ENCODE data around the gene ANO1. TPM values are rescaled to one million over a fixed set of nuclear protein-coding genes. Genes with fewer than 3 reads are reported as not detected.

ANO1 gene
- total RNA-seq, 4 donors from 2014 or later = 1.1 to 27.2 (median 4.2) TPM

DNA sequence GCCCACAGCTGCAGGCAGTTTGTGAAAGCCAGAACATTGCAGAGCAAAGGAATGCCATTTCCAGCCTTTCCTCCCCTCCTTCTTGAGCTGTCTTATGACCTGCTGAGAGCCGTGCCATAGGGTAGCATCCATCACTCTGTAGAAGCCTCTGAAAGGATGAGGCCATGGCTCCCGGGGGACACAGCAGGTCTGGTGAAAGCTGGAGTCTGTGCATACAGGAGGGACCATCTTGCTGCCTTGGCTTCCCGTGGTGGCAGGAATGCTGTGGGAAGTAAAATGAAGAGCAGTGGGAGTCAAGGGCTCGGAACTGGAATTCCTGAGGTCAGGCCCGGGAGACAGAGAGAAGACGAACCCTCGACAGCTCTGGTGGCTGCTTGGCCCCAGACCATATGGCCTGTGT is 30.9 kb downstream of the ANO1 start:
- Histone ChIP-seq H3K36me3 (no peaks in the 10 kb centered on the region), H3K4me3 (no peak overlapping the region), H3K4me1 (peaks cover 0 to 7% (median 0%) of the 10 kb centered on the region in 4 donors), H3K9me3 (no peaks in the 10 kb centered on the region), H3K27ac (no peak overlapping the region), H3K27me3 (no peaks in the 10 kb centered on the region)
- no peak for TF ChIP-seq POLR2A (IDR thresholded peaks at IDR 0.05)
- TF ChIP-seq, protein P1, sequence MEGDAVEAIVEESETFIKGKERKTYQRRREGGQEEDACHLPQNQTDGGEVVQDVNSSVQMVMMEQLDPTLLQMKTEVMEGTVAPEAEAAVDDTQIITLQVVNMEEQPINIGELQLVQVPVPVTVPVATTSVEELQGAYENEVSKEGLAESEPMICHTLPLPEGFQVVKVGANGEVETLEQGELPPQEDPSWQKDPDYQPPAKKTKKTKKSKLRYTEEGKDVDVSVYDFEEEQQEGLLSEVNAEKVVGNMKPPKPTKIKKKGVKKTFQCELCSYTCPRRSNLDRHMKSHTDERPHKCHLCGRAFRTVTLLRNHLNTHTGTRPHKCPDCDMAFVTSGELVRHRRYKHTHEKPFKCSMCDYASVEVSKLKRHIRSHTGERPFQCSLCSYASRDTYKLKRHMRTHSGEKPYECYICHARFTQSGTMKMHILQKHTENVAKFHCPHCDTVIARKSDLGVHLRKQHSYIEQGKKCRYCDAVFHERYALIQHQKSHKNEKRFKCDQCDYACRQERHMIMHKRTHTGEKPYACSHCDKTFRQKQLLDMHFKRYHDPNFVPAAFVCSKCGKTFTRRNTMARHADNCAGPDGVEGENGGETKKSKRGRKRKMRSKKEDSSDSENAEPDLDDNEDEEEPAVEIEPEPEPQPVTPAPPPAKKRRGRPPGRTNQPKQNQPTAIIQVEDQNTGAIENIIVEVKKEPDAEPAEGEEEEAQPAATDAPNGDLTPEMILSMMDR (IDR thresholded peaks at IDR 0.05) = no peak
- DNase-seq = no peak

DNA sequence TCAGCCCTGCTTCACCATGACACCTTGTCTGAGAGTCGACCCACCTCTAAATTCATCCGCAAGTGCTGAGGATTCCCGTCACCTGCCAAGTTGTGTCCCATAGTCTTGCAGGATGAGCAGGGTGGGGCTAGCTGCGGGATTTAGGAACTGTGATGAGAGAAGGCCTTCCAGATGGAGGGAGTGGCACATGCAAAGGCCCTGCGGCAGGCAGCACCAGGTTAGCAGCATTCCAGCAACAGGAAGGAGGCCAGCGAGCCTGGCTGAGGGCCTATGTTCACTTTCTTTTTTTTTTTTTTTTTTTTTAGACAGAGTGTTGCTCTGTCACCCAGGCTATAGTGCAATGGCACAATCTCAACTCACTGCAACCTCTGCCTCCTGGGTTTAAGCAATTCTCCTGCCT is 31.8 kb downstream of the ANO1 start:
- no peak overlapping the region for H3K27ac ChIP-seq

DNA sequence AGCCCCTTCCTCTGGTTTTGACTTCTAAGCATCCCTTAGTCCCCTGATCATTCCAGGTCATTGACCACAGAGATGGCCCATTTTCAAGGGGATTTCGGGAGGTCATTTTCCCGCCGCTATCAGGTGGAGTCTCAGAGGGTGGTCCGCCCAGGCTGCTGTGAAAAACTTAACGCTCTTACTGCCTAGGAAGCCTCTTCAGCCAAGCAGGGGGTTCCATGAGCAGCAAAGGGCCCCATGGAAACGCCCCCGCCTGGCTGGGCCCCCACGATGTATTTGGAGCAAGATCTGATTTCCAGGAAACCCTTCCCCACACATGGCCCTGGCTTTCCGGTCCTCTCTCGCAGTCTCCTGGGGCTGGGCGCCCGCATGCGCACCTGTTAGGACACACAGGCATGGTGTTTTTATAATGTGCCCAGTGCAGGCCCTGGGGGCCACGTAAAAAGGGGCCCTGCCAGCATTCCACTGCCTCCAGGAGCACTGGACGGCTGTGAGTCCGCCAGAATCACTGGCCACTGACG is 32.5 kb downstream of the ANO1 start:
- Histone ChIP-seq H3K36me3 (no peaks in the 10 kb centered on the region), H3K4me3 (no peak overlapping the region), H3K27me3 (no peaks in the 10 kb centered on the region), H3K9me3 (no peaks in the 10 kb centered on the region), H3K27ac (no peak overlapping the region), H3K4me1 (peaks cover 0 to 7% (median 0%) of the 10 kb centered on the region in 4 donors)
- TF ChIP-seq, protein P1 (IDR thresholded peaks at IDR 0.05) = no peak
- TF ChIP-seq POLR2A (IDR thresholded peaks at IDR 0.05) = no peak
- DNase-seq = no peak

More for the DNA sequence above, 31.8 kb downstream of the ANO1 start:
- Histone ChIP-seq H3K27me3 (no peaks in the 10 kb centered on the region), H3K4me3 (no peak overlapping the region), H3K4me1 (peaks cover 0 to 7% (median 0%) of the 10 kb centered on the region in 4 donors), H3K36me3 (no peaks in the 10 kb centered on the region), H3K9me3 (no peaks in the 10 kb centered on the region)
- DNase-seq = no peak
- TF ChIP-seq, protein P1 (IDR thresholded peaks at IDR 0.05) = no peak
- TF ChIP-seq POLR2A (IDR thresholded peaks at IDR 0.05) = no peak

DNA sequence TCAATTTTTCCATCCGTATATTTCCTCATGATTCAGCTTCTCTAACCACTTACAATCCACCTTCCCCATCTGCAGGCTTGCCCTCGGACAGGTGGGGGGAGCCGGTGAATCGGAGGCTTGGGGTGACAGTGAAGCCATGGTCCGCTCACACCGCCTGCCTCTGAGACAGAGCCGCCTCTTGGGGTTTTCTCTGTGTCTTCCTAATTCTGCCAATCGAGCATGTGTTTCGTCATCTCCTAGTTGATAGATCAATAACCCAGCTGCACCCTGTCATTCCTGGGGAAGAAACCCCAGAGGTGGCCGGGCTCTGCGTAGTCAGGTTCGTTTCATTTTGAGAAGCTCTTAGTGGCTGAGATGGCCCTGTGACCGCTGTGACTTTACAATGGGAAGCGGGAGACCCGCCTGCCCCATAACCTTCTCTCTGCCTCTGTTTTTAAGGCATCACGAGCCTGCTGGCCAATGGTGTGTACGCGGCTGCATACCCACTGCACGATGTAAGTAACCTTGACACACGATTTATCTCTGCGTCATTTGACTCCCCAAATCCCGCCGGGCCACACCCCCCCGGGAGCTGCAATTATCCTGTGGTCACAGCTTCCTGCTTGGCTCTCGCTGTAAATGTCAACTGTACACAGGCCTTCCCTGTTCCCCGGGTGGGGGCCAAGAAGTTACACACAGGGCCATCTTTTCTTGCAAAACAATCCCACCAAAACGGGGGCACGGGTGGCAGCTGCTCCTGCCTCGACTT is 33.3 kb downstream of the ANO1 start:
- TF ChIP-seq, protein P1 (IDR thresholded peaks at IDR 0.05) = no peak
- TF ChIP-seq POLR2A (IDR thresholded peaks at IDR 0.05) = no peak
- Histone ChIP-seq H3K9me3 (no peaks in the 10 kb centered on the region), H3K4me1 (peaks cover 0 to 7% (median 0%) of the 10 kb centered on the region in 4 donors), H3K36me3 (no peaks in the 10 kb centered on the region), H3K27me3 (no peaks in the 10 kb centered on the region), H3K27ac (peak overlapping the region in 1 of 4 donors; percentile 19), H3K4me3 (no peak overlapping the region)
- peak in 1 of 3 donors; percentile 75 for DNase-seq

DNA sequence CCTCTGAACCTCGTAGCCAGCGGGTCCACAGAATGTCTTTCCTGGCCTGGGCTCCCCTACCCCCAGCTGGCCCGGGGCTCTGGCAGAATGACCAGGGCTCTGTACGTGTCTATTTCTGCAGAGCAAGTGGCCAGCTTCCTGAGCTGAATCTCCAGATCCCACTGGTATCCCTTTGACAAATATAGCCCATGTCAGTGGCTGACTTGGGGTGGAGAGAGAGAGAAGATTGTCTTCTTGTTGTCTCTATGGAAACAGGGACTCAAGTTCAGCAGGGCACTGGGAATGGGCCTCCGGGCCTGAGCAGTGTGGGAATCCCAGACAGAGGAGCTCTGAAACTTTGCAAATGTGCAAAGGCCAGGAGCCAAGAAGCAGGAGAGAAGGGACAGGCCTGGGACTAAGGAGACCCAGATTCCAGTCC is 33.9 kb downstream of the ANO1 start:
- peaks cover 0 to 7% (median 0%) of the 10 kb centered on the region in 4 donors for H3K4me1 ChIP-seq
- DNase-seq = no peak
- no peaks in the 10 kb centered on the region for H3K27me3 ChIP-seq
- H3K27ac ChIP-seq = no peak overlapping the region
- H3K36me3 ChIP-seq = no peaks in the 10 kb centered on the region
- TF ChIP-seq, protein P1 (IDR thresholded peaks at IDR 0.05) = no peak
- no peak for TF ChIP-seq POLR2A (IDR thresholded peaks at IDR 0.05)
- no peak overlapping the region for H3K4me3 ChIP-seq
- H3K9me3 ChIP-seq = no peaks in the 10 kb centered on the region

Data from Peyer's patch (tissue), 4 donors.